ENCODE results near the gene C7orf57.

The C7orf57 gene

DNA sequence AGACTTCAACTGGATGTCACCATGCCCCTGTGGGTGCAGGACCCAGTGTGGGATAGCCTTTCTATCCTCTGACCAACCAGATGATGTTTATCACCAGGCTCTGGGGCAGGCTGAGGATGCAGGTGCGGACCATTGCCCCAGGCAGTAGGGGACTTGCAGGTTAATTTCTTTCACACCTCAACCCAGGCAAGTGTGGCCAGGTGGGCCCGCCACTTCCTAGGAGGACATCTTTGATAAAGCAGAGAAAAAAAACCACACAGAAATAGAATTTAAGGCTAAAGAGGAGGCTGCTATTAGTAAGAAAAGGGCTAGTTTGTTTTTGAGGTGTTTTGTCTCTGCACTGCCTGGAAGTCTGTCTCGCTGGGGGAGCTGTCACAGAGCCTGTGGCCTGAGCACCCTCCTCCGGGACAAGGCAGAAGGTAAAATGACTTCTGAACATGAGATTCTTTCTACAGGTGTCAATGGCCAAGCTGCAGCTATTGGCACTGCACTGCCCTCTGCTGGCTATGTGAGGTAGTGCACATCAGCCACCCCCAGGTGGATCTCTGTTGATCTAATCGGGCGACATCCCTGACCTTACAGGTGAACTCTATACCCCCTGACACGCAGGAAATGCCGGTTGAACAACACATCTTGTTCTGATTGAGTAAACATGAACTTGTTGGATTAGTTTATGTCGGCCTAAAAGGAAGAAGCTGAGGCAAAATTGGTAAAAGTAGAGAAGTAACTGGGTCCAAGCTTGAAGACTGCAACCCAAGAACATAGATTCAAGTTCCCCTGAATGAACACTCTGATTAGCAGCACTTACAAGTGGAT, 74.7 kb downstream of the C7orf57 start:
- peak; percentile 46 for DNase-seq (ENCODE audit: low spot score)

GRCh38 chr7:48110868-48111267, 75.5 kb downstream of the C7orf57 start:
- no peak for DNase-seq (ENCODE audit: low spot score)

All from pons (tissue), 1 donor.